Skeletal muscle cell (primary cell): ENCODE results near the gene KRT6B.

Experiments used
- DNase-seq: peaks from one replicate; pipeline ENCODE4 v3.0.0-alpha.2; 2010; ENCODE audit warnings: low read depth
- H3K4me3 ChIP-seq: 2 replicates; pipeline ENCODE4 v1.5.1; 2011; ENCODE audit warnings: low read depth, mild to moderate bottlenecking, control low read depth, low read length, moderate library complexity

The KRT6B gene

DNA sequence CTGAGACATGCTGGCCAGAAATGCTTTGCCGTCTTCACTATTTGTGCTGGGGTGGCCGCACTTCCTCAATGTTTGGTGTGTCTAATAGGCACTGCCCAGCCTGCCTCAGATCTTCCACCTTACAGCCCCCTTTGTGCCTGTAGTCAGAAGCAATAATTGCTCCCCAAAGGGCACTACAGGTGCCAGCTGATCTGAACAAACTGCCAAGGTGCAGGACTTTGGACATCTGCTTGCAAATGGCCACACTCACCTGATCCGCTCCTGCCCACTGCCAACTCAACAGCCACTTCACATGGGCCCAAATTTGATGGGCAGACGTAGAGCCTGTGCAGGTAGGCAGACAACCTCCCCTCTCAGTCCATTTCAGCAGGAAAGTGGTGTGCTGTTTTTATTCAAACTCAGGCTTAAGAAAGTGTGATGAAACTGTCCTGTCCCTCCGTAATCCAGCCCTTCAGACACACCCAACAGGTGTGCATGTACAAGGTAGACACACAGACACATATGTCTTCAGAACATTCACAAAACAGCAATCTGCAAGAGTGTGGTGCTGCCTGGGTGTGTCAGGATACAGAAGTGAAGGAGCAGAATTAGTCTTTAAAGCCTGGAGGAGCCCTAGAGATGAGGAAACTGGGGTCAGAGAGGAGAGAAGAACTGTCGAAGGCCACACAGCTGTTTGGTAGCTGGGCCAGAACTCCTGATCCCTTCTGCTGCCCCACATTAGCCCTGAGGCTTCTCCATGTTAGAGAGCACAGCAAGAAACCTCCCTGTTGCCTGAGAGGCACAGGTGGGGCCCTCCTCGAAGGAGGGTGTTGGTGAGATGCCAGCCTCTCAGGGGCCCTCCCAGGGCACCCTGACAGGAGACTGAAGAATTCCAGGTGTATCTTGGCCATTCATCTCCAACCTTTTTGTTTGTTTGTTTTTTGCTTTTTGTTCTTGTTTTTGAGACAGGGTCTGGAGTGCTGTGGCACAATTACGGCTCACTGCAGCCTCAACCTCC, 13.3 kb downstream of the KRT6B start:
- no peak overlapping the region for H3K4me3 ChIP-seq
- DNase-seq, result no peak

DNA sequence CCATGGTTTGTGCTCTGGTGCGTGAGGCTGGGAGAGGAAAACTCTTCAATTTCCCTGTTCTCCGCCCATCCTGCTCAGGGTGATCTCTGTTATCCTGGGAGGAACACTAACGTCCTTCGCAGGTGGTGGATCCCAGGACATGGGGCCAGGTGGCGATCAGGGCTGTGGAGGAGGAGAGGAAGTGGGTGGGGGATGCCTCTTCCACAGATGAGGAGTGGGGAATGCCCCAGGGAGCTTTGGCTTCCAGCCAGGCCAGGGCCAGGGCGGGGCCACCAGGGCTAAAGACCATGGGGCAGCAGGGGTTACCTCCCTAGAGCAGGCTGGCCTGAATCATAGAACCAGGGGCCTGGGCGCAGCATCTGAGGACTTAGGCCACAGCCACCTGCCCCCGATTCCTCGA, 14.4 kb downstream of the KRT6B start:
- DNase-seq, result no peak
- no peak overlapping the region for H3K4me3 ChIP-seq

DNA sequence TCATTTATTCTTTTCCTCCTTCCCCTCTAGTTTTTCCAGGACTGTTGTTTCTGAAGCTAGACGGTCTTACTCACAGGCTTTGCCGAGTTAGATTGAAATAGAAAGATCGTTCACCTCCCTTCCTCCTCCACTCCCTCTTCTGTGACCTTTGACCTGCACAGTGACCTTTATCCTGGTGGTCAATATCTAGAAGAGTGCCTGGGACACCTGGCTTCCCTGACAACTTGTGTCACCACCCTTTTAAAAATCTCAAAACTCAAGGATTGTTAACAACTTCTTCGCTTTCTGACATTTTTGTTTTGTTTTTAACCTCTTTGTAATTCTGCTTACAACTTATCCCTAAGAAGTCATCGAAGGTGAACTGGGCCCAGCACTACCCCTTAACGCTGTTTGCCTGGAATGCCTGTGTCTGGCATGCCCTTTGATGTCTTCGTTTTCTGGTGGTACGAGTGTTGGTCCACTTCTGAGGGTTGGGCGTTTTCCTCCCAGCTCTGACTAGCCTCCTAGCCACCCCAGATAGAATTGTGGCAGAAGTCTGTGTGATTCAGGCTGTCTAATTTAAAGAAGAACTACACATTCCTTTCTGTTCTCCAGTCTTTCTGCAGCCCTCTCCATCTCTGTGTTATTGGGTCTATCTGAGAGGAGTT, 15.0 kb downstream of the KRT6B start:
- H3K4me3 ChIP-seq, result no peak overlapping the region
- no peak for DNase-seq

DNA sequence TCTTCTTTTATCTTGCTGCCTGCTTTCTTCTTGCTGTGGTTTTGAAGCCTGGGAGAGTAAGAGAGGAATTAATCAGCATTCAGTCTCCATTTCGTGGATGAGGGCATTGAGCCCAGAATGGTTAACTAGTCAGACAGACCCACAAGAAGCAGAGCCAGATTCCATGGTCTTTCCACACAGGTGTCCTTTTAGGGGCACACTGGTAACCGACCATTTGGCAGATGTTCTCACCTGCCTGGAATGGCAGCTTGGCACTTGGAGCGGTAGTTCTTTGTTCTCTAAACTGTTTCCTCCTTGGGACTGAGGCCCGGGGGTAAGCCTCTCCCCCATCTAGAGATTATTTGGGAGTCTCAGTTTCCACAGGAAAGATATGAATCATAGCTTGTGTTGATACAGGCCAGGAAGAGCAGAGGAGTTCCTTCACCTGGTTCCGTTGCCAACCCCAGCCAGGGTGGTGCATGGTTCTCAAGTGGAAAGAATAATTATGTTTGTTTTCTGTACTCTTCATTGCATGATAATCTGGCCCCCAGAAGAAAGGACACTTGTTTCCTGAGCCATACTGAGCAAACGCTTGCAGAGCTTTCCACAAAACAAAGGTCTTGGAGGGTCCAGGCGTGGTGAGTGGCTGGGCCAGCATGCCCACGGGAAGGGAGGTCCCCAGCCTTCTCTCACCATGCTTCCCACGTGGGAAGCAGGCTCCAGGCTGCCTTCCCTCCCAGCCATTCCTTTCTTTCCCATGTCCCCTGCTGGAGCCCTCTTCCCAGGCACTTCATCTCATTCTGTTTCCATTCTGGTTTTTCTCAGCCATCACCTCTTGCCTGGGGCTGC, 15.7 kb downstream of the KRT6B start:
- DNase-seq, result no peak
- H3K4me3 ChIP-seq, result no peak overlapping the region

DNA sequence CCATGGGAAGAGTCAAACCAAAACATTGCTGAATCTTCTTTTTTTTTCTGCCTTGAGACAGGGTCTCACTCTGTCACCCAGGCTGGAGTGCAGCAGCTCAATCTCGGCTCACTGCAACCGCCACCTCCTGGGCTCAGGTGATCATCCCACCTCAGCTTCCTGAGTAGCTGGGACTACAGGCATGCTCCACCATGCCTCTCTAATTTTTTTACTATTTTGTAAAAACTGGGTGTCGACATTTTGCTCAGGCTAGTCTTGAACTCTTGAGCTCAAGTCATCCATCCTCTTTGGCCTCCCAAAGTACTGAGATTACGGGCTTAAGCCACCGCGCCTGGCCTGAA, 16.3 kb downstream of the KRT6B start:
- DNase-seq, result no peak
- H3K4me3 ChIP-seq, result no peak overlapping the region

DNA sequence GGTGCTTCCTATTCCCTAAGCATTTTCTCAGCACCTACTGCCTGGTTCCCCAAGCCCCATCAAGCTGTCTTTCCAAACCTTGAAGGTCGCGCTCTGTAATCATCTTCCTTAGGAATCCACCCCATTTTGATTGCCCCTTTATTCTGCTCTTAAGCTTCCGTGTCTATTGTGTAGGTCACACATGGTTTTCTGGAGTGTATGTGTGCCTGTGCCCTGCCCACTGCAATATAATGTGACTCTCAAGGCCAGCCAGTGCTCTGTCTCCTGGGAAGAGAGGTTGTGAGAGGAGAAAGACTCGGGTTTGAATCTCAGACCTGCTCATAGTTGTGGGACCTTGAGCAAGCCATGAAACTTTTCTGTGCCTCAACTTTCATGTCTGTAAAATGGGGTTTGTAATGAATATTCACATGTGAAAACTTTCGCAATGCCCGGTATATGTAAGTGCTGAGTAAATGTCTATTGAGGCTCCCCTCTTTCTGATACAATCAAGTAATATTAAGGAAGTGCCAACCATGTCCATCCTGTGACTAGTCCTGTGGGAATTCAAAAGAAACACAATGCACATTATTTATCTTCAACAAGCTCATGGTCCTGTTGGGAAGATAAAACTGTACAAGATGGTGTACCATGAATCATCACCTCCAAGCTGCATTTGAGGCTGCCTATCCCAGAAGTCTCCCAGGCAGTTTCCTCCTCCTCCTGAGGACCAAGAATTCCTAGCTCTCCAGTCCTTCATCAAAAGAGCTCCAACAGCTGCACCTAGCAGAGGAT, 17.0 kb downstream of the KRT6B start:
- H3K4me3 ChIP-seq, result no peak overlapping the region
- DNase-seq, result no peak

DNA sequence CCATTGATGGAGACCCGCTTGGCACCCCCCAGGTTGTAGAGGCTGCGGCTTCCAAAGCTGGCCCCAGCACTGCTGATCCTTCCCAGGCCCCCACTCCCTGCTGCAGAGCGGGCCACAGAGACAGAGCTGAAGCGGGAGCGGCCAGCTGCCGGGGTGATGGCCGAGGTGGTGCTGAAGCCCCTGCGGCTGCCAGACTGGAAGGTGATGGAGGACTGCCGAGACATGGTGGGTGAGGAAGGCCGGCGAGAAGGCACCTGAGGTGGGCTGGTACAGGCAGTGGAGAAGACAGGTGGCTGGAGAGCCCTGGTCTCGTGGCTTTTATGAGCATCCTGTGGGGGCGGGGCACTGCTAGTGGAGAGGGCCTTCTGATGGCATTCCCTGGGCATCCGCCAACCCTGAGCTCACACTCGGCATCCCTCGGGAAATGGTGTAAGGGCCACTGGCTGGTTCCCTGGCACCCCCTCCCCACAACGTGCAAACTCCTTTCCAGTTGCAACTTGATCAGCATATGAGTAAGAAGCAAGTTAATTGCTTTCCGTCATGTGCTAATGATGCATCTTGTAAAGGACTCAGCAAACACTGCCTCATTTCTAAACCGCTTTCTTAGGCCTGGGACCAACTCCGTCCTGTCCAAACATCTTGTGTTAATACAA, 17.7 kb downstream of the KRT6B start, which contains the start of gene KRT75:
Gene KRT75, minus strand, starts transcription at position 291 of the 653 bp plus-strand sequence. Its CDS starts 67 bp downstream, at position 224.
- H3K4me3 ChIP-seq, result no peak within 1 kb of the TSS
- no peak for DNase-seq

DNA sequence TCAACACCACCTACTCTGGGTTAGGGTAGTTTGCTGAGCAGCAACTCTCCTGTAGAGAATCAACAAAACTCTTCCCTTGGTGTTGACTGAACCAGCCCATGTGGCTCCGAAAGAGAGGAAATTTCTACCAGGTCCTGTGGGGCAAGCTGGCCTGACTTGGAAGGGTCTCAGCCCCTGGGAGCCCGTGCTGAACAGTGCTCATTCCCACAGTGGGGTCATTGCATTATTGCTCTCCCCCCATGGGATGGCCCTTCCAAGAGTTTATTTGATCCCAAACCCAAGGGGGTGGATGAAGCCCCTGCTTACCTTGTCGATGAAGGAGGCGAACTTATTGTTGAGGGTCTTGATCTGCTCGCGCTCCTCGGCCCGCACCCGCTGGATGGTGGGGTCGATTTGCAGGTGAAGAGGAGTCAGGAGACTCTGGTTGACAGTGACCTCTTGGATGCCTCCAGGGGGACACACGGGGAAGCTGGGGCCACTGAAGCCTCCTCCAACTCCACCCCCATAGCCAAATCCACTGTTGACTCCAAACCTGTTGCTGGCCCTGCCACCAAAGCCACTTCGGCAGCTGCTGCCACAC, 18.4 kb downstream of the KRT6B start:
- no peak overlapping the region for H3K4me3 ChIP-seq
- DNase-seq, result no peak

DNA sequence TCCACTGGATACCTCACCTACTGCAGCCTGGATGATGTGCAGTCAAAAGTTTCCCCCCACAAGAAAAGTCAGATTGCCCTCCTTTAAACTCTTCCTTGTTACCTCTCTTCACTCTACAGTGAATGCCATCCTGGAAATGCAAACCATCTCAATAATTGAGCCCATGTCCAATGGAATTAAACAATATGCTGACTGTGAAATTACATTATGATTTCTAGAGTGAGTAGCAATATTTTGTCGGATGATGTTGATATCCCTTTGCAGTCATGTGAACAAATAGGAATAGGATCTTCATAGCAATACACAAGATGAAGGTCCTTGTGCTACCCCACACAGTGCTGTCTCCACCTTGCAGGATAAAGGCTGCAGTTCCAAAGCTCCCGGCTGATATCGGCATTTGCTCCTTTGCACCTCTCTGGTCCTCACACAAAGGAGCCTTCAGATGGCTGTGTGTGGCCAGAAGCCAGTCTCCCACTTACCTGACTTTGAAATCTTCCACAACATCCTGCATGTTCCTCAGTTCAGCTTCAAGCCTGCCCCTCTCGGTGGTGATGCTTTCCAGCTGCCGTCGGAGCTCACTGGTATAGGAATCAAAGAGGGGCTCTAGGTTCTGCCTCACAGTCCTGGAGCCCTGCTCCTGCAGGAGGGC, 19.3 kb downstream of the KRT6B start:
- H3K4me3 ChIP-seq, result no peak overlapping the region
- DNase-seq, result no peak

DNA sequence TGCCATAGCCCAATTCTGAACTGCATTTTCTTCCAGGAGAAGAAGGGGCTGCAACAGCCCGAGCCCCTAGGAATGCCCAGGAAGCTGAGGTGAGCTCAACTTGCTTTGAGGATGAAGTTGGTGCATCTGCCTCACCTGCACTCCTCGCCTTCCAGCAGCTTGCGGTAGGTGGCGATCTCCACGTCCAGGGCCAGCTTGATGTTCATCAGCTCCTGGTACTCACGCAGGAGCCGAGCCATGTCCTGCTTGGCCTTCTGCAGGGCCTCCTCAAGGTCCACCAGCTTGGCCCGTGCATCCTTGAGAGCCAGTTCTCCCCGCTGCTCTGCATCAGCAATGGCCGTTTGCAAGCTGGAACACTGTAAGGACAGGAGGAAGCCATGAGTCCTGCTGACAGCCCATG, 23.8 kb downstream of the KRT6B start:
- no peak for DNase-seq
- no peak overlapping the region for H3K4me3 ChIP-seq

DNA sequence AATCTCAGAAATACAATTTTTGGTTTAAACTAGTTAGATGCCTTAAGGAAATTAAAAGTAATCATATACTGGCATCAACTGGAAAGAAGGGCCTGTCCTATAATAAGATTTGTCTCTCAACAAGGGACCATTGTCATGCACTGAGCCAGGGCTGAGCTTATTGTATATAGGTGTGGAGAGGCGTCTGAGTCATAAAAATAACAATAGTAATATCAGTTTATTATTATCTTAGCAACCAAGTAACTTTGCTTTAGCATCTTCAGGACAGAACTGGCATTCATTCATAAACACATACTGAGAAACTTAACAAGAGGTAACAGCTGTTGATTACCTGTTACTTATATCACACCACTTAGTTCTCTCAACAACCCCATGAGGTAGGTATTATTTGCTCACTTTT, 24.9 kb downstream of the KRT6B start:
- no peak for DNase-seq
- H3K4me3 ChIP-seq, result no peak overlapping the region

DNA sequence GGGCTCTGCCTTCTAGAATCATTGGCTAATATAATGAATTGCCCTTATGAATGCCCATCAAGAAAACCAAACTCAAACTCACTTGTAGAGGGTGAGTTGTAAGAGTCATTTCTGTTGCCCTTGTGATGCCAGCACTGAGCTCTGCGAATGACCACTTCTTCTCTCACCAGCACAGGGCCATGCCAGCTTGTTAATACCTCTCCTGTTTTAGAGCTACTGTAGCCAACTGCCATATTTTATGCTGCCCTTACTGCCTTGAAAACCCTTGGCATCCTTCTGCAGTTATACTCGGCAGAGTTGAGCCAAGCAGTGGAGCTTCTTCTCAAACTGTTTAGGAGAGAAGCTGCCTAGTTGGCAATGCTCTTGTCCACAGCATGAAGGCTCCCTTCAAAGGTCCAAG, 25.9 kb downstream of the KRT6B start:
- no peak for DNase-seq
- no peak overlapping the region for H3K4me3 ChIP-seq

DNA sequence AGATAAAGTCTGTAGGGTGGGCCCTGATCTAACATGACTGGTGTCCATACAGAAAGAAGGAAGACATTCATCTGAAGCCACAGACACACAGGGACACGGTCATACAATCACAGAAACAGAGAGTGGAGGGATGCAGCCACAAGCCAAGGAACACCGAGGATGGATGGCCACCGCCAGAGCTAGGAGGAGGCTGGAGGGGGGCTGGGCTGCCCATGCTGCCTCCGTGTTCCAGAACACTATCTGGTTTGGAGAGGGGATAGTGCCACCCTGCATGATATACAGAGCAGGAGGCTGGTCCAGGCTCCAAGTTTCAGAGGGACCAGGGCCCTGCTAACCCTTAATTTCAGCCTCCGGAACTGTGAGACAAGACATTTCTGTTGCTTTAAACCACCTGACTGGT, 26.5 kb downstream of the KRT6B start:
- no peak overlapping the region for H3K4me3 ChIP-seq
- DNase-seq, result no peak

DNA sequence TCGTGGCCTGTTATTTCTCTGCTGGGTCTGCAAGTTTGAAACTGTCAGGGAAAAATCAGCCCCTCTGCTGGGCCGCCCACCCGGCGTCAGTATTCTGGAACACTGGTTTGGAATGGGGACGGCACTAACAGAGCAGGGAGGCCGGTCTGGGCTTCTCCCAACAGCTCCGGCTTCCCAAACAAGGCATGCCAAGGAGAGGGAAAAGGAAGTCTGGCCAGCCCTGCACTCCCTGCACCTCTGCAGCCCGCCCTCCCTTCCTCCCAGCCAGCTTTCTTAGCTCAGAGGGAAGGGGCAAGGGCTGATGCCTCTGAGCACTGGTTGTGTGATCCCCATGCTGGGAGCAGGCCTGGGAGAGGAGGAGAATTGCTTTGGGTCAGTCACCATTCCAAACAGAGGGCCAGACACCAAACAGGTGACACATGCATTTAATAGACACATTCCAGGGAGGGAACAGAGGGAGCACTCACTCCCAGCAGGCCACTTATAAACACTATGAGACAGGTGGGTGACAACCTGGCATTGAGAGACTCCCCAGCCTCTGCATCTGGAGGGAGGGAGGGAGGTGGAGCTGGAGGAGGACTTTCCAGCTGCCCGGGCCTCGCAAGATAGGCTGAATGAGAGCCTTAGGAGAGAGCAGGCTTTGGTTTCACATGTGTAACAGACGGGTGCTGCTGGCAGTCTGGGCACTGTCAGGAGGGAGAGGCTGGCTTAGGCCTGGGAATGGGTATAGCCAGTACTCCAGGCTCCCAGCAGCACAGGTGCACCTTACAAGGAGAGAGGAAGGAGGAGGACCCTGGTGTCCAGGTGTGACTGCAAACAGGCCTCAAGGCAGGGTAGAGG, 28.1 kb downstream of the KRT6B start:
- H3K4me3 ChIP-seq, result no peak overlapping the region

DNA sequence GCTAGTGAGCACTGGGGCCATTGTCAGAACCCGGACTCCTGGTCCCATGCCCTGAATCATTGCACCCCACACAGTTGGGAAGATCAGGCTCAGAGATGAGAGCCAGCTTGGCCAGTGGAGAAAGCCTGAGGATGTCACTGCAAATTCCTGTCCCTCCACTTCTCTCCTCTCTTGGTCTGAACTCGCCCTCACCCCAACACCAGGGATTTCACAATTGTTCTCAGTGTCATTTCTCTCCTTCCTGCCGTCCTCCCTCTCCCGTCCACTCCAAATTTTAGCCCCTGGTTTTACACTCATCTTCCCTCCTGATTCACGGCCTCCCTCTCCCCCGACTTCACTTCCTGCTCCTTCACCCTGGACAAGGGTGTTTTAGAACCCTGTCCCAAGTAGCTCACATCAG, 28.9 kb downstream of the KRT6B start:
- no peak overlapping the region for H3K4me3 ChIP-seq
- DNase-seq, result no peak

More for the DNA sequence above, 28.1 kb downstream of the KRT6B start:
- no peak for DNase-seq

DNA sequence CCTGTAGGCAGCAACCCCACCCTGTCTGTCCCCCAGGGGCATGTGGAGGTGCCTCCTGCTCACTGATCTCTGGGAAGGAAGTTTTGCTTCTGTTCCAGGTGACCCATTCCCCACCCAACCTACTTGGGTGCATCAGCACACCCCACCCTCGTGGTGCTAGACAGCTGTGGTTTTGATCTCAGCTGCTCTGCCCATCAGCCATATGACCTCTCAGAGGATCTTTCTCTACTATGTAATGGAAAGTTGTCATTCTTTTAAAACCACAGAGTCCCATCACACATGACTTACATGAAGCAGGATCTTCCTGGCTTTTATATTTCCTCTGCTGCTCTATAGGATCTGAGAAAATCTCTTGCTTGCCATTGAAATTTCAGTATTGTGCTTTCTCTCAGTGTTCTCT, 32.3 kb downstream of the KRT6B start:
- no peak for DNase-seq
- H3K4me3 ChIP-seq, result no peak overlapping the region

DNA sequence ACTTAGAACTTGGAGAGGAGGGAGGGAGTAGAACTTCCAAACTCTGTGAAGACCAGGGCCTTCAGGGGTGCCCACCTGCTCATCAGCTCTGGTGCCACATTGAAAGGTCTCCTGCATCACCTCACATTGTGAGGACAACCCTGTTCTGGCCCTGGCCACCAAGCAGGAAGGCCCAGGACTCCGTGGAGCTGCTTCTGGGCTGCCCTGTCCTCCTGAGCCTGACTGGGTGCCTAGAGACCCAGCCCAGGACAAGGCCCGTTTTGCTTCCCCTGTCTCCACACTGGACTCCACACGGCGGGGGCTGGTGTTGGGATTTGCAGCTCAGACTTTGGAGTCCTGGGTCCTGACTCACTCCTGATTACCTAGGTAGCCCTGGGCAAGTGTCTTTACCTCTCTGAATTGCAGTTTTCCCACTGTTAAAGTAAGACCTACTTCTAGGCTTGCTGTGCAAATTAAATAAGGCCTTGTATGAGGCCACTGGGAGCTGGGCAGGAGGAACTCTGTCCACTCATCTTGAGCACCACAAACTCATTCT, 33.3 kb downstream of the KRT6B start:
- DNase-seq, result no peak

More for the DNA sequence above, 33.3 kb downstream of the KRT6B start:
- no peak overlapping the region for H3K4me3 ChIP-seq
